GM18867 (cell line): ENCODE results near the gene PLEKHM1.
A peak's percentile ranks its signal among the peaks of the same experiment; 100 is the strongest.
"Not testable (repeated sequence)": the region's sequence is repeated elsewhere in the genome, so short reads cannot be mapped to it uniquely, and the experiment has no call there.

Experiments used
- ATAC-seq: cut with Tn5 transposase; IDR thresholded peaks from one replicate; pipeline ENCODE4 v1.9.1; 2021; ENCODE audit warnings: mild to moderate bottlenecking, moderate library complexity; ENCODE audit not compliant: unreplicated experiment

Gene PLEKHM1

DNA sequence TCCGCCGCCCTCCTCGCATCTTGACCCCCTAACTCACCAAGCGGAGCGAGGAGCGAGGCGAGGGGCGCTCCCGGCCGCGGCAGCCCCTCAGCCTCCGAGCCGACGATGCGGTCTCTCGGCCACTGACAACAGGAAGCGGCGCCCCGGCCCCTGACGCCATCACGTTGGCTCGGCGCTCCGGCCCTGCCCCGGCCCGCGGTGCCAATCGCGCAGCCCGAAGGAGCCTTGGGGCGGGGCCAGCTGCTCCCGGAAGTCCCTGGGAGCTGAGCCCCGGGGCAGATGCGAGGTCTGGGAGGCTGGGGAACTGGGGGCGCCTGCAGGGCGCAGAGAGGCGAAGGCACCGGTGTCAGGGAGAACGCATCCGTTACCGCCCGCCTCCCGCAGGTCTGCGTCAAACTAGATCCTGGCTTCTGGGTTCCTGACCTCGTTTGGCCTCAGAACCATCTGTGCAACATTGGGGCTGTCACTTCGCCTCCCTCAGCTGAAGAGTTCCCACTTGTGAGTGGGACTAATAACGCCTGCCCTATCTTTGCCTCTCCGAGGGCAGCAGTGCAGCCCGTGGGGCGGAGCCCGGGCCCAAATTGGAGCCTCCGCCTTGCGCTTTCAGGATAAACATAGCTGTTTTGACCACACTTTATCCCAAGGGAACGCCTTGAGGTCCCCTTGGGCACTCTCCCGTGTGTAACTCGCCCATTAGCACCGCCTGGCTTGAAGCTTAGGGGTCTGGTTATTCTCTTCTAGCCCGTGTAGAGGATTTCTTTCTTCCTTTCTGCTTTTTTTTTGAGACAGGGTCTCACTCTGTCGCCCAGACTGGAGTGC, at the start of gene PLEKHM1:
TSS of gene PLEKHM1 (minus strand) at position 107 of the 819 bp plus-strand sequence. CDS start 8,237 bp downstream, outside the sequence.
- ATAC-seq: peak; percentile 93

DNA sequence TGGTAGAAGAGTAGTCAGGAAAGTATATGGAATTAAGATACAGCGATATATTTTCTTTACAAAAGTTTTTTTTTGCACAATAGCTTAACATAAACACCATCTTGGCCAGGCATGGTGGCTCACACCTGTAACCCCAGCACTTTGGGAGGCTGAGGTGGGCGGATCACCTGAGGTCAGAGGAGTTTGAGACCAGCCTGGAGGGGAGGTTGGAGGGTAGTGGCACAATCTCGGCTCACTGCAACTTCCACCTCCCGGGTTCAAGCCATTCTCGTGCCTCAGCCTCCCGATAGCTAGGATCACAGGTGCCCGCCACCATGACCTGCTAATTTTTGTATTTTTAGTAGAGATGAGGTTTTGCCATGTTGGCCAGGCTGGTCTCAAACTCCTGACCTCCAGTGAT, 47.6 kb upstream of the PLEKHM1 start:
- ATAC-seq: not testable (repeated sequence)

DNA sequence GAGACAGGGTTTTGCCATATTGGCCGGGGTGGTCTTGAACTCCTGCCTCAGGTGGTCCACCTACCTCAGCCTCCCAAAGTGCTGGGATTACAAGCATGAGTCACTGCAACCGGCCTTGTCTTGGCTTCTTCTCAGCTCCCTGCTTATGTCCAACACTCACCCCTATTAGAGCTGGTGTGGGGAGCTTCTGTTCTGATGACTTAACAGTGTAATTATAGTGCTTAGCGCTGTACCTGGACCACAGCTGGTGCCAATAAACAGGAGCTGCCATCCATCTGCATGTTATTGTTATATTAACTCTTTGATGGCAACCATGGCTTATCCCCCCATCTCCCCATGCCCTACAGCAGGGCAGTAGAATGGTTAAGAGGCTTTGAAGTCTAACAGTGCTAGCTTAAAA, 15.6 kb upstream of the PLEKHM1 start:
- ATAC-seq: not testable (repeated sequence)

GRCh38 chr17:45505183-45505582, 14.7 kb upstream of the PLEKHM1 start:
- ATAC-seq: not testable (repeated sequence)

GRCh38 chr17:45501092-45501707, 10.7 kb upstream of the PLEKHM1 start:
- ATAC-seq: not testable (repeated sequence)

GRCh38 chr17:45500478-45500877, 10.0 kb upstream of the PLEKHM1 start:
- ATAC-seq: not testable (repeated sequence)

DNA sequence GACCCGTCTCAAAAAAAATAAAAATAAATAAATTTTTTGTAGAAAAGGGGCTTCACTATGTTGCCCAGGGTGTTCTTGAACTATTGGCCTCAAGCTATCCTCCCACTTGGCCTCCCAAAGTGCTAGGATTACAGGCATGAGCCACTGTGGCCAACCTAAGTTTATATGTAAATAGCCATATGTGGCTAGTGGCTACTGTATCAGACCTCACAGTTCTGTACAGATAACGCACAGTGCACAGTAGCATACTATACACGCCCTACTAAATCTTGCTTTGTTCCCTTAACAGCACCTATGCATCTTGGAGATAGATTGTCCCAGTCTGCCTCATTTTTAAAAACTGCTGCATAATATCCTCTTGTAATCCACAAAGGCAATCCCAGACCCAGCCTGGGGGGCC, 8.7 kb upstream of the PLEKHM1 start:
- ATAC-seq: not testable (repeated sequence)

- ATAC-seq: not testable (repeated sequence)
These were observed 7.9 kb upstream of the PLEKHM1 start for GRCh38 chr17:45498377-45498776.

GRCh38 chr17:45497449-45497848, 6.9 kb upstream of the PLEKHM1 start:
- ATAC-seq: not testable (repeated sequence)

GRCh38 chr17:45496507-45496906, 6.0 kb upstream of the PLEKHM1 start:
- not testable (repeated sequence) for ATAC-seq

- not testable (repeated sequence) for ATAC-seq
These were observed 4.0 kb upstream of the PLEKHM1 start for GRCh38 chr17:45494556-45494955.

DNA sequence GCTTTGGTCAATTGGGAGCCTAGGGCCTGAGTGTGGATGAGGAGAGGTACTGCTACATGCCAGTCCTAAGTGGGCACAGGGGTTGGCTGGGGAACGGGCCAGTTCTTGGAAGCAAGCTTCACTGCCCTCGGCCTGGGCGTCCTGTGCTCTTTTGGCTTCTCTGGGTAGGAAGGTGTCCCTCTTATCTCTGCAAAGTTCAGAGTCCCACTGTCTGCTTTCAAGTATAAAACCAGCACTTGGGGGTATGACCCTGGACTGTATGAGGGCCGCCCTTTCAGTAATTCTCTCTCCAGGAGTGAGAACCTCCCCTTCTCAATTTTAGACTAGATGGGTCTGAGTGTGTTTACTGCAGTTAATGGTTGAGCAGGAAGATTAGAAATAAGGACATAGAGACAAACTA, 1.6 kb upstream of the PLEKHM1 start:
- not testable (repeated sequence) for ATAC-seq

DNA sequence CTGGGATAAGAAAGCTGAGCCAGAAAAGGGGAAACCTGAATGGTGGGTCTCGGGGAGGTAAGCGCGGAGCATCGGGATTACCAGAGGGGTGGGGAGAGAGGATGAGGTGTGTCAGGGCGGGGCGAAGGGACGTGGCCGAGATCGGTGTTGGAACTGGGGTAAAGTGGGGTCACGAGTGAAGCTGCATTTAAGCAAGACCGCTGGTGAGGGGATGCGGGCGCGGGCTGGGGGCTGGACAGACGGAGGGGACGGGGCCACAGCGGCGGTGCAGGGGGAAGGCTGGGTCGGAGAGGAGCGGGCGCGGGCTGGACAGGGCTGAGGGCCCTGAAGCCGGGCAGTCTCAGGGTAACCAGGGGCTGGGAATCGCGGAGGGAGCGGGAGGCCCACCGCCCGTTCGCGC, 323 bp downstream of the PLEKHM1 start:
- peak; percentile 9 for ATAC-seq

- not testable (repeated sequence) for ATAC-seq
These were observed 2.8 kb downstream of the PLEKHM1 start for GRCh38 chr17:45487704-45488103.

DNA sequence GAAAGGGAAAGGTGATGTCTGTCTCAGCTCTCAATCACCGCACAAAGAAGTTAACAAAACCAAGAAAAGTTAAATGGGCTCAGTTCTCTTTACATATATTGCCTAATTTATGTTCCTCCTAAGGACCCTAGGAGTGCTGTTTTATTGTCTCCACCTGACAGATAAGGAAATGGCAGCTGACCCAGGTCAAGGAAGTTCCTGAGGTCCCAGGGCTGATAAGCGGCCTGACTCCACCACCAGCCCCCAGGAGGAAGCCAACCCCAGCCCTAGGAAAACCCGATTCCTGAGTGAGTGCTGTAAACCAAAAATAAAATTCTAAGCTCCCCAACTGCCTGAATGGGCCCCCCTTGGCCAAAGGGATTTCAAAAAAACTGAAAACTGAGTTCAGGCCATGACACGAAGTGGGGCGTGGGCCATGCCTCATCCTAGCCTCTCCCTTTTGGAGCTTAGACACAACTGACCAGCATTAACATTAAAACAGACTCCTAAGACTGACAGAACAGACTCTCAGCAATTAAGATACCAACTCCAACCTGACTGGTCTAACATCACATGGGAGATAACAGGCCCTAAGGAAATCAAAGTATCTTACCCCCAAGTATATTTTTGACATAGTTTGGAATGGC, 6.8 kb downstream of the PLEKHM1 start:
- ATAC-seq: not testable (repeated sequence)

GRCh38 chr17:45483177-45483576, 7.3 kb downstream of the PLEKHM1 start:
- ATAC-seq: not testable (repeated sequence)

- not testable (repeated sequence) for ATAC-seq
These were observed 8.2 kb downstream of the PLEKHM1 start for GRCh38 chr17:45482317-45482716.

- ATAC-seq: not testable (repeated sequence)
These were observed 15.1 kb downstream of the PLEKHM1 start for GRCh38 chr17:45475436-45475835.

DNA sequence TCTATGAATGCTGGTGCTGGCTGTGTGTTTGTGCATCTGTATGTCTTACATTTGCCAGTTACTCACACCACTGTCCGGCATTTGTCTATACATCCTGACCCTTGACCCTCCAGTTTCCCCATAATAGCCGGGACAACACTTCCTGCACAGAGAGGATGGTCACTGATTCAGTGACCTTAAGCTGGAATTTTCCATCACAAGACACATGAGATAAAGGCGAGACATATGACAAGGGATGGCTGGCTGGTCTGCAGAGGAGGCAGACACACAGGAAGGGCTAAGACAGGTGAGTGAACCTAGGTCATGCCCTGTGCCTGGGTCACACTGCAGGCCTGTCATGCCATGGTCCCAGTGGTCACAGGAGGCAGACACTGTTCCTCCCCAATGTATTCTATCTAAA, 18.3 kb downstream of the PLEKHM1 start:
- ATAC-seq: not testable (repeated sequence)

GRCh38 chr17:45469204-45469563, 21.3 kb downstream of the PLEKHM1 start:
- ATAC-seq: not testable (repeated sequence)
